CD4-positive, CD25-positive, alpha-beta regulatory T cell (primary cell): ENCODE data around the gene F8. TPM values are rescaled to one million over a fixed set of nuclear protein-coding genes. Genes with fewer than 3 reads are reported as not detected.
A peak's percentile ranks its signal among the peaks of the same experiment; 100 is the strongest.
"Not testable (repeated sequence)": the region's sequence is repeated elsewhere in the genome, so short reads cannot be mapped to it uniquely, and the experiment has no call there.

Experiments used
- ATAC-seq, 2 donors: fragments of 150-1000 bp; cut with Tn5 transposase; one replicate each; pipeline ENCODE4 v1.10.0; 2021; ENCODE audit warnings: low read depth in 2 of 2, moderate number of reproducible peaks in 2 of 2, moderate library complexity in 1 of 2
- DNase-seq, 3 donors: peaks; one replicate each; pipeline versions ENCODE4 v3.0.0 to v3.0.0-alpha.2; 2012 to 2022; ENCODE audit warnings: mixed read lengths in 1 of 3
- H3K27ac ChIP-seq: one replicate; pipeline ENCODE4 v1.7.0; 2013; ENCODE audit warnings: mild to moderate bottlenecking, low read length; ENCODE audit not compliant: insufficient read depth, poor library complexity, severe bottlenecking
- H3K27me3 ChIP-seq: one replicate; pipeline ENCODE4 v1.7.0; 2013; ENCODE audit warnings: low read length; ENCODE audit not compliant: control insufficient read depth, insufficient read depth
- H3K36me3 ChIP-seq: one replicate; pipeline ENCODE4 v1.7.0; 2013; ENCODE audit warnings: mild to moderate bottlenecking, low read length, moderate library complexity; ENCODE audit not compliant: control insufficient read depth, insufficient read depth
- H3K4me1 ChIP-seq: 2 replicates; pipeline ENCODE4 v1.7.0; 2013; ENCODE audit warnings: mild to moderate bottlenecking, low read length; ENCODE audit not compliant: insufficient read depth, control insufficient read depth, poor library complexity, severe bottlenecking
- H3K4me3 ChIP-seq: one replicate; pipeline ENCODE4 v1.7.0; 2013; ENCODE audit warnings: low read depth, mild to moderate bottlenecking, low read length, moderate library complexity
- H3K9me3 ChIP-seq, 2 experiments: 1 replicate in 1 of 2; 2 replicates in 1 of 2; pipeline ENCODE4 v1.7.0; 2013; ENCODE audit warnings: low read length in 2 of 2, mild to moderate bottlenecking in 1 of 2, moderate library complexity in 1 of 2; ENCODE audit not compliant: control insufficient read depth in 2 of 2
- H3K27ac Mint-ChIP-seq, 3 donors: one replicate each; pipeline ENCODE4 v1.8.0; 2020 to 2022; ENCODE audit warnings: mild to moderate bottlenecking in 3 of 3, mixed read lengths in 3 of 3, moderate library complexity in 2 of 3
- H3K27me3 Mint-ChIP-seq: one replicate; pipeline ENCODE4 v1.8.0; 2022; ENCODE audit warnings: mild to moderate bottlenecking, mixed read lengths
- H3K36me3 Mint-ChIP-seq: one replicate; pipeline ENCODE4 v1.8.0; 2020; ENCODE audit warnings: mixed read lengths
- H3K4me1 Mint-ChIP-seq, 4 donors: one replicate each; pipeline ENCODE4 v1.8.0; 2020 to 2022; ENCODE audit warnings: mixed read lengths in 4 of 4, mild to moderate bottlenecking in 1 of 4
- H3K4me3 Mint-ChIP-seq, 4 donors: one replicate each; pipeline ENCODE4 v1.8.0; 2020 to 2022; ENCODE audit warnings: mild to moderate bottlenecking in 4 of 4, mixed read lengths in 4 of 4, moderate library complexity in 3 of 4
- H3K9me3 Mint-ChIP-seq, 7 donors: one replicate each; pipeline ENCODE4 v1.8.0; 2020 to 2022; ENCODE audit warnings: mixed read lengths in 7 of 7, mild to moderate bottlenecking in 3 of 7, moderate library complexity in 2 of 7
- polyA plus RNA-seq, 4 donors: library from polyadenylated mRNA; unstranded; fragments of 300-500 nt; fragmentation: Illumina TruSeq; gene quantifications; one replicate each; pipeline ENCODE4 v1.2.3, GENCODE V29; 2021
- total RNA-seq: library from RNA; stranded (reverse); gene quantifications from one replicate; pipeline ENCODE4 v1.2.3, GENCODE V29; 2022

Gene F8
- total and polyA plus RNA-seq, 5 donors from 2014 or later, result 0.89 to 7.3 (median 4.3) TPM

GRCh38 chrX:155008578-155008977 is 13.9 kb downstream of the F8 start:
- H3K27ac Mint-ChIP-seq, result not testable (repeated sequence)

GRCh38 chrX:155006913-155007671 is 15.4 kb downstream of the F8 start:
- H3K36me3 Mint-ChIP-seq, H3K27ac ChIP-seq, H3K9me3 ChIP-seq, H3K4me3 Mint-ChIP-seq, H3K27me3 Mint-ChIP-seq, DNase-seq, ATAC-seq, H3K27ac Mint-ChIP-seq, H3K27me3 ChIP-seq, H3K36me3 ChIP-seq, H3K4me1 Mint-ChIP-seq, H3K4me1 ChIP-seq, H3K4me3 ChIP-seq, H3K9me3 Mint-ChIP-seq: not testable (repeated sequence)

More at GRCh38 chrX:155008578-155008977, 13.9 kb downstream of the F8 start:
- not testable (repeated sequence) for ATAC-seq, H3K9me3 ChIP-seq, H3K4me3 Mint-ChIP-seq, H3K4me3 ChIP-seq, H3K27me3 ChIP-seq, H3K27ac ChIP-seq, H3K27me3 Mint-ChIP-seq, DNase-seq, H3K36me3 ChIP-seq, H3K36me3 Mint-ChIP-seq, H3K4me1 ChIP-seq, H3K9me3 Mint-ChIP-seq, H3K4me1 Mint-ChIP-seq

- H3K9me3 Mint-ChIP-seq, H3K36me3 ChIP-seq, H3K27me3 Mint-ChIP-seq, H3K4me1 Mint-ChIP-seq, H3K4me3 ChIP-seq, DNase-seq, H3K27ac ChIP-seq, H3K27me3 ChIP-seq, H3K36me3 Mint-ChIP-seq, ATAC-seq, H3K27ac Mint-ChIP-seq, H3K9me3 ChIP-seq, H3K4me3 Mint-ChIP-seq, H3K4me1 ChIP-seq: not testable (repeated sequence)
These were observed 16.1 kb downstream of the F8 start for GRCh38 chrX:155006379-155006778.

GRCh38 chrX:155005190-155005589 is 17.3 kb downstream of the F8 start:
- DNase-seq (no peak), ATAC-seq (no peak)
- Histone ChIP-seq H3K36me3 (no peaks in the 10 kb centered on the region), H3K27me3 (peaks cover 4% of the 10 kb centered on the region), H3K27ac (no peak overlapping the region), H3K4me3 (no peak overlapping the region), H3K9me3 (no peaks in the 10 kb centered on the region), H3K4me1 (no peaks in the 10 kb centered on the region)
- peak overlapping the region in 1 of 3 donors; percentile 40 for H3K27ac Mint-ChIP-seq
- H3K4me1 Mint-ChIP-seq, result no peaks in the 10 kb centered on the region
- peaks cover 0 to 3% (median 0%) of the 10 kb centered on the region in 7 donors for H3K9me3 Mint-ChIP-seq
- no peaks in the 10 kb centered on the region for H3K36me3 Mint-ChIP-seq
- H3K27me3 Mint-ChIP-seq, result peaks cover 10% of the 10 kb centered on the region
- no peak overlapping the region for H3K4me3 Mint-ChIP-seq

GRCh38 chrX:155001873-155002272 is 20.6 kb downstream of the F8 start:
- no peaks in the 10 kb centered on the region for H3K4me1 Mint-ChIP-seq
- no peak for ATAC-seq
- H3K27me3 Mint-ChIP-seq, result peaks cover 22% of the 10 kb centered on the region

GRCh38 chrX:155000841-155001240 is 21.7 kb downstream of the F8 start:
- H3K9me3 Mint-ChIP-seq, result no peaks in the 10 kb centered on the region
- H3K27ac Mint-ChIP-seq, result no peak overlapping the region

More at GRCh38 chrX:155001873-155002272, 20.6 kb downstream of the F8 start:
- DNase-seq, result no peak
- Histone ChIP-seq H3K27ac (no peak overlapping the region), H3K36me3 (no peaks in the 10 kb centered on the region), H3K4me3 (no peak overlapping the region), H3K9me3 (no peaks in the 10 kb centered on the region), H3K4me1 (no peaks in the 10 kb centered on the region), H3K27me3 (peaks cover 4% of the 10 kb centered on the region)
- H3K9me3 Mint-ChIP-seq, result peaks cover 0 to under 1% (median 0%) of the 10 kb centered on the region in 7 donors
- H3K4me3 Mint-ChIP-seq, result no peak overlapping the region
- H3K36me3 Mint-ChIP-seq, result no peaks in the 10 kb centered on the region
- H3K27ac Mint-ChIP-seq, result no peak overlapping the region

GRCh38 chrX:154998204-154998880 is 24.2 kb downstream of the F8 start:
- Mint-ChIP-seq H3K4me1 (no peaks in the 10 kb centered on the region), H3K27me3 (peaks cover 22% of the 10 kb centered on the region), H3K27ac (no peak overlapping the region), H3K36me3 (no peaks in the 10 kb centered on the region), H3K4me3 (no peak overlapping the region), H3K9me3 (no peaks in the 10 kb centered on the region)
- Histone ChIP-seq H3K27ac (no peak overlapping the region), H3K27me3 (peaks cover 4% of the 10 kb centered on the region), H3K36me3 (no peaks in the 10 kb centered on the region), H3K4me3 (no peak overlapping the region), H3K9me3 (no peaks in the 10 kb centered on the region), H3K4me1 (no peaks in the 10 kb centered on the region)
- ATAC-seq (no peak), DNase-seq (no peak)

More at GRCh38 chrX:155000841-155001240, 21.7 kb downstream of the F8 start:
- H3K27ac ChIP-seq, result no peak overlapping the region
- H3K27me3 ChIP-seq, result peaks cover 4% of the 10 kb centered on the region
- H3K9me3 ChIP-seq, result no peaks in the 10 kb centered on the region
- H3K4me1 ChIP-seq, result no peaks in the 10 kb centered on the region
- no peak overlapping the region for H3K4me3 ChIP-seq
- H3K36me3 ChIP-seq, result no peaks in the 10 kb centered on the region
- no peak for DNase-seq
- Mint-ChIP-seq H3K27me3 (peaks cover 22% of the 10 kb centered on the region), H3K4me3 (no peak overlapping the region), H3K36me3 (no peaks in the 10 kb centered on the region), H3K4me1 (no peaks in the 10 kb centered on the region)
- ATAC-seq, result no peak

- Mint-ChIP-seq H3K9me3 (peaks cover 0 to 2% (median 0%) of the 10 kb centered on the region in 7 donors), H3K36me3 (no peaks in the 10 kb centered on the region), H3K4me1 (no peaks in the 10 kb centered on the region), H3K27ac (peak overlapping the region in 1 of 3 donors; percentile 52), H3K4me3 (no peak overlapping the region), H3K27me3 (no peaks in the 10 kb centered on the region)
- Histone ChIP-seq H3K27ac (no peak overlapping the region), H3K4me1 (no peaks in the 10 kb centered on the region), H3K4me3 (no peak overlapping the region), H3K36me3 (no peaks in the 10 kb centered on the region), H3K9me3 (no peaks in the 10 kb centered on the region), H3K27me3 (no peaks in the 10 kb centered on the region)
- ATAC-seq, result no peak
- DNase-seq, result no peak
These were observed 31.0 kb downstream of the F8 start for GRCh38 chrX:154991476-154991875.
